Psoas muscle (tissue), 8 donors: Measurements from ENCODE around the gene CNOT6. TPM values are rescaled to one million over a fixed set of nuclear protein-coding genes. Genes with fewer than 3 reads are reported as not detected.
"Not testable (repeated sequence)": the region's sequence is repeated elsewhere in the genome, so short reads cannot be mapped to it uniquely, and the experiment has no call there.

ENCODE experiments used
- ATAC-seq, 4 donors: fragments of 200-7000 bp; cut with Tn5 transposase; one replicate each; pipeline ENCODE4 v1.9.1; 2020; ENCODE audit warnings: moderate library complexity in 3 of 4, mild to moderate bottlenecking in 2 of 4
- DNase-seq, 2 donors: peaks; one replicate each; pipeline ENCODE4 v3.0.0-alpha.2; 2020
- H3K27ac ChIP-seq: fragments of 200-600 bp; one replicate; pipeline ENCODE4 v1.8.0; 2022
- H3K27me3 ChIP-seq, 3 donors: fragments of 200-600 bp in 1 of 3; one replicate each; pipeline versions ENCODE4 v1.6.1 to v1.8.0; 2013 to 2022; ENCODE audit warnings: low read length in 2 of 3, mild to moderate bottlenecking in 2 of 3, moderate library complexity in 1 of 3; ENCODE audit not compliant: insufficient read depth in 3 of 3
- H3K36me3 ChIP-seq, 2 donors: fragments of 200-600 bp in 1 of 2; one replicate each; pipeline versions ENCODE4 v1.6.1 to v1.8.0; 2013 to 2022; ENCODE audit warnings: low read depth in 1 of 2, mild to moderate bottlenecking in 1 of 2, moderate library complexity in 1 of 2; ENCODE audit not compliant: insufficient read depth in 1 of 2
- H3K4me1 ChIP-seq: fragments of 200-600 bp; one replicate; pipeline ENCODE4 v1.8.0; 2022
- H3K4me3 ChIP-seq: fragments of 200-600 bp; one replicate; pipeline ENCODE4 v1.8.0; 2022; ENCODE audit warnings: mild to moderate bottlenecking
- H3K9me3 ChIP-seq: fragments of 200-600 bp; one replicate; pipeline ENCODE4 v1.8.0; 2022
- CTCF ChIP-seq: fragments of 200-600 bp; IDR thresholded peaks from one replicate; pipeline ENCODE4 v1.8.0; 2022; ENCODE audit warnings: antibody characterized with exemption
- WGBS, 3 donors: extraction: QIAGEN DNeasy Blood & Tissue Kit; methylation state at CpG; one replicate each; pipeline versions ENCODE4 v1.1.6 to v1.1.7; 2013; 5-methylcytosine and 5-hydroxymethylcytosine counted together
- intact Hi-C, 2 donors: fragments of 100-400 bp; cut with DNase I; formaldehyde crosslinking; loops; one replicate each; pipeline versions ENCODE4 v1.11.0 to v1.14.2; 2022
- long read RNA-seq, 2 donors: library from polyadenylated mRNA; unstranded; transcript quantifications; one replicate each; pipeline ENCODE4 v2.0.0, GENCODE V29; 2021
- polyA plus RNA-seq, 3 donors: library from polyadenylated mRNA; stranded (reverse); fragments of 200-250 nt; gene quantifications; one replicate each; pipeline ENCODE4 v1.2.3, GENCODE V29; 2013
- total RNA-seq, 4 donors: library from RNA; stranded (reverse); fragmentation: NEBNext Ultra II Directional in 2 of 4; extraction: Animal tissue kit (Norgen Biotek cat#: 25700) in 2 of 4; gene quantifications; one replicate each; pipeline versions ENCODE4 v1.2.1 to v1.2.4, GENCODE V29; 2021 to 2023
- donor health status: healthy with polysubstance abuse.
- donor health status: DM: no; HTN: no; CAD: no; lungs with moderate emphysema.
- donor health status: Bipolar disorder and iron deficiency.
- donor health status: healthy.
- donor health status: DM: yes; HTN: yes; CAD: no.
- donor health status: DM: no; HTN: no; CAD: no.
- donor health status: DM: no; HTN: no; CAD: no.
- donor health status: DM: yes; HTN: yes; CAD: no.

The CNOT6 gene
- 10 to 100 TPM in 1 of 4 donors, 1 to 10 TPM in 3; 7.0 to 12.7 (median 8.9) TPM for total RNA-seq
- 10 to 100 TPM in 1 of 3 donors, 1 to 10 TPM in 2; 3.6 to 13.7 (median 8.4) TPM for polyA plus RNA-seq
- long read RNA-seq, donor 1, full-length matches to known transcripts, result 3 of 11 reads
- long read RNA-seq, donor 1, partial matches to known transcripts, result 2 of 11 reads
- long read RNA-seq, donor 1, other reads (novel, unspliced or antisense), result 6 of 11 reads
- long read RNA-seq, donor 2, full-length matches to known transcripts, result 4 of 13 reads
- long read RNA-seq, donor 2, partial matches to known transcripts, result 4 of 13 reads
- long read RNA-seq, donor 2, other reads (novel, unspliced or antisense), result 5 of 13 reads

DNA sequence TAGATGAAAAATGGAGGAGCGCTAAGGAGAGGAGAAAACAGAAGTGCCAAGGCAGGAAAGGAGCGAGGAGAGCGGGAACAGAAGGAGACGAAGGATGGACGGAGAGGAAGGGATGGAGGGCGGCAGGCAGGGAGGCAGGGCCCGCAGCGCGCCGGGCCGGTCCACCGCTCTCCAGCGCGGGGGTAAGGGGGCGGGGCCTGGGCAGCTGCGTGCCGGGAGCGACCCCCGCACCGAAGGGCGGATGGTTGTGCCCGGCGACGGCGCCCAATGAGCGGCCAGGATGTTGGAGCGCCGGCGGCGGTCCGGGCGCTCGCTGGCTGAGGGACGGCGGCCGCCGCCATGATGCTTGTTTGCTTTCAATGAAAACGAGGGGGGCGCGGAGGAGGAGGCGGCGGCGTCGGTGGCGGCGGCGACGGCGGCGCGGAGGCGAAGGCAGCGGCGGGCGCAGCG is at the start of gene CNOT6:
Gene CNOT6, plus strand, starts transcription at position 320 of the 450 bp plus-strand sequence. CDS start 34,898 bp downstream, outside the sequence.
- H3K36me3 ChIP-seq, result peaks cover 0 to 6% of the 10 kb centered on the region in 2 donors
- ATAC-seq, result peak; percentile 100
- peak within 1 kb of the TSS; percentile 89 for H3K27ac ChIP-seq
- DNase-seq, result peak; percentile 95 to 96
- intact Hi-C loops, result no loop called here
- H3K27me3 ChIP-seq, result no peaks in the 10 kb centered on the region
- H3K4me1 ChIP-seq, result peaks cover 14% of the 10 kb centered on the region
- no peak for TF ChIP-seq CTCF
- 0 to 1% (median 1%) methylated on average over 38 to 56 of the region's 56 CpGs for WGBS, 3 donors
- no peaks in the 10 kb centered on the region for H3K9me3 ChIP-seq
- H3K4me3 ChIP-seq, result peak within 1 kb of the TSS; percentile 99

DNA sequence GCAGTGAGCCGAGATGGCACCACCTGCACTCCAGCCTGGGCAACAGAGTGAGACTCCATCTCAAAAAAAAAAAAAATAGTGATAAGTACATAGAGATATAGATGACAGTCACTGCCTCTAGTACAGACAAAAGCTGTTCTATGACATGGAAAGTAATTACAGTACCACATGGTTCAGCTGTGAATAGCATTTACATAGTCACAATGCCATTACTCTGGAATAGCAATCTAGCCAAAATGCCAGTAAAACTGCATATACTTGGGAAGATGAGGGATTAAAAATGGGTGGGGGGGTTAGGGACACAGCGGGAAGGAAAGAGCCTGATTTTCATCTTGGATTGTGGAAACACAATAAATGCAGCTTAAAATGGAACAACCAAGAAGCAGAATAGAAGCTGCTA is 39.4 kb upstream of the CNOT6 start:
- ATAC-seq (no peak), DNase-seq (no peak)
- Histone ChIP-seq H3K4me1 (no peaks in the 10 kb centered on the region), H3K9me3 (no peaks in the 10 kb centered on the region), H3K36me3 (no peaks in the 10 kb centered on the region), H3K4me3 (no peak overlapping the region), H3K27me3 (peaks cover 0 to 9% (median 7%) of the 10 kb centered on the region in 3 donors), H3K27ac (no peak overlapping the region)
- WGBS, 3 donors, result 63 to 65% (median 63%) methylated on average over 2 of the region's 2 CpGs
- intact Hi-C loops, result no loop called here
- no peak for TF ChIP-seq CTCF

- no peak for DNase-seq
- H3K4me1 ChIP-seq, result no peaks in the 10 kb centered on the region
- no peaks in the 10 kb centered on the region for H3K36me3 ChIP-seq
- intact Hi-C loops, result no loop called here
- H3K27me3 ChIP-seq, result peaks cover 0 to 9% (median 7%) of the 10 kb centered on the region in 3 donors
- H3K4me3 ChIP-seq, result no peak overlapping the region
- TF ChIP-seq CTCF, result no peak
- no peak for ATAC-seq
- H3K27ac ChIP-seq, result no peak overlapping the region
- H3K9me3 ChIP-seq, result no peaks in the 10 kb centered on the region
- 72 to 84% (median 73%) methylated on average over 1 of the region's 1 CpG for WGBS, 3 donors
Observed at GRCh38 chr5:180455872-180456271, 38.3 kb upstream of the CNOT6 start.

DNA sequence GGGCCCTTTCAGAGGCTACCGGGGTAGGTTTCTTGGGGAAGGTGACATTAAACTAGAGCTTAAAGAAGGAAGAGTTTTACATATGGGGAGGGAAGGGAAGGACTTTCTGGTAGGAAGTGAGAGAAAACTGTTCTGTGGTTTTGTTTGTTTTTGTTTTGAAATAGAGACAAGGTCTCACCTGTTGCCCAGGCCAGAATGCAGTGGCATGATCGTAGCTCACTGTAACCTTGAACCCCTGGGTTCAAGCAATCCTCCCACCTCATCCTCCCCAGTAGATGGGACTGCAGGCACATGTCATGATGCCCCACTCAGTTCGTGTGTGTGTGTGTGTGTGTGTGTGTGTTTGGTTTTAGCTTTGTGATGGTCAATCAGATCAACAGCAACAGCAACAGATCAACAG is 37.4 kb upstream of the CNOT6 start:
- DNase-seq (no peak), ATAC-seq (no peak)
- TF ChIP-seq CTCF, result no peak
- Histone ChIP-seq H3K4me1 (no peaks in the 10 kb centered on the region), H3K4me3 (no peak overlapping the region), H3K9me3 (no peaks in the 10 kb centered on the region), H3K27me3 (peaks cover 0 to 4% (median 3%) of the 10 kb centered on the region in 3 donors), H3K36me3 (no peaks in the 10 kb centered on the region), H3K27ac (no peak overlapping the region)
- 48 to 56% (median 54%) methylated on average over 3 of the region's 3 CpGs for WGBS, 3 donors
- intact Hi-C loops, result no loop called here

DNA sequence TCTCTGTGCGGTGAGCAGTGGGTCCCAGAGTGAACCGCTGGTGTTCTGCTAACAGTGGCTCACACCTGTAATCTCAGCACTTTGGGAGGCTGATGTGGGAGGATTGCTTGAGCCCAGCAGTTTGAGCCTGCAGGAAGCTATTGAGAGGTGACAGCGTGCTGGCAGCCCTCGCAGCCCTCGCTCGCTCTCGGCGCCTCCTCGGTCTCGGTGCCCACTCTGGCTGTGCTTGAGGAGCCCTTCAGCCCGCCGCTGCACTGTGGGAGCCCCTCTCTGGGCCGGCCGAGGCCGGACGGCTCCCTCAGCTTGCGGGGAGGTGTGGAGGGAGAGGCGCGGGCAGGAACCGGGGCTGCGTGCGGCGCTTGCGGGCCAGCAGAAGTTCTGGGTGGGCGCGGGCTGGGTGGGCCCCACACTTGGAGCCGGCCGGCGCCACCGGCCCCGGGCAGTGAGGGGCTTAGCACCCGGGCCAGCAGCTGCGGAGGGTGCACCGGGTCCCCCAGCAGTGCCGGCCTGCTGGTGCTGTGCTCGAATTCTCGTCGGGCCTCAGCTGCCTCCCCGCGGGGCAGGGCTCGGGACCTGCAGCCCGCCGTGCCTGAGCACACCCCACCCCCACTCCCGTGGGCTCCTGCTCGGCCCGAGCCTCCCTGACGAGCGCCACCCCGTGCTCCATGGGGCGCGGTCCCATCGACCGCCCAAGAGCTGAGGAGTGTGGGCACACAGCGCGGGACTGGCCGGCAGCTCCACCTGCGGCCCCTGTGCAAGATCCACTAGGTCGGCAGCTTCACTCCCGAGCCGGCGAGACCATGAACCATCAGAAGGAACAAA is 35.1 kb upstream of the CNOT6 start:
- H3K9me3 ChIP-seq, ATAC-seq, H3K36me3 ChIP-seq, intact Hi-C loops, H3K27me3 ChIP-seq, H3K4me3 ChIP-seq, DNase-seq, H3K27ac ChIP-seq, H3K4me1 ChIP-seq: not testable (repeated sequence)
- 94 to 97% (median 95%) methylated on average over 43 to 61 of the region's 61 CpGs for WGBS, 3 donors

DNA sequence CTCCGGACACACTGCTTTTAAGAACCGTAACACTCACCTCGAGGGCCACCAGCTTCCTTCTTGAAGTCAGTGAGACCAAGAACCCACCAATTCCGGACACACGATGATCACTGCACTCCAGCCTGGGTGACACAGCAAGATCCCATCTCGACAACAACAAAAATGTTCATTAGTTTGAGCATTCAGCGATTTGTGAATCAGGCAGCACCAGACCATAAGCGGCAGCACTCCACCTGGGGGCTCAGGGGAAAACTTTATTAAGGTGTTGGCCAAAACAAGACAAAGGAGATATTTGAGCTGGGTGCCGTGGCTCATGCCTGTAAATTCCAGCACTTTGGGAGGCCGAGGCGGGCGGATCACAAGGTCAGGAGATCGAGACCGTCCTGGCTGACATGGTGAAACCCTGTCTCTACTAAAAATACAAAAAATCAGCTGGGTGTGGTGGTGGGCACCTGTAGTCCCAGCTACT is 34.5 kb upstream of the CNOT6 start:
- H3K27ac ChIP-seq, H3K4me3 ChIP-seq, intact Hi-C loops, H3K27me3 ChIP-seq, H3K4me1 ChIP-seq, ATAC-seq, H3K36me3 ChIP-seq, DNase-seq, H3K9me3 ChIP-seq: not testable (repeated sequence)
- WGBS, 3 donors, result 91 to 94% (median 94%) methylated on average over 14 of the region's 14 CpGs
